HEK293 (cell line): ENCODE measurements around the gene ADAMTS2.
"Not testable (repeated sequence)": the region's sequence is repeated elsewhere in the genome, so short reads cannot be mapped to it uniquely, and the experiment has no call there.

Source experiments
- CTCF ChIP-seq: fragments of 450-650 bp; formaldehyde crosslinking; IDR thresholded peaks from 2 replicates; pipeline ENCODE4 v1.5.1; 2016; ENCODE audit warnings: missing biosample characterization, missing genetic modification characterization
- ZNF341 ChIP-seq: fragments of 450-650 bp; formaldehyde crosslinking; IDR thresholded peaks from 2 replicates; pipeline ENCODE4; 2016; ENCODE audit warnings: low read depth, missing biosample characterization, missing genetic modification characterization

- TF ChIP-seq CTCF (tag by site-specific recombination); ZNF341: not testable (repeated sequence)
Measured at GRCh38 chr5:179216381-179216780, 128.9 kb downstream of the ADAMTS2 start.
